ENCODE measurements around the gene PLTP.
"Not testable (repeated sequence)": the region's sequence is repeated elsewhere in the genome, so short reads cannot be mapped to it uniquely, and the experiment has no call there.

PLTP gene

DNA sequence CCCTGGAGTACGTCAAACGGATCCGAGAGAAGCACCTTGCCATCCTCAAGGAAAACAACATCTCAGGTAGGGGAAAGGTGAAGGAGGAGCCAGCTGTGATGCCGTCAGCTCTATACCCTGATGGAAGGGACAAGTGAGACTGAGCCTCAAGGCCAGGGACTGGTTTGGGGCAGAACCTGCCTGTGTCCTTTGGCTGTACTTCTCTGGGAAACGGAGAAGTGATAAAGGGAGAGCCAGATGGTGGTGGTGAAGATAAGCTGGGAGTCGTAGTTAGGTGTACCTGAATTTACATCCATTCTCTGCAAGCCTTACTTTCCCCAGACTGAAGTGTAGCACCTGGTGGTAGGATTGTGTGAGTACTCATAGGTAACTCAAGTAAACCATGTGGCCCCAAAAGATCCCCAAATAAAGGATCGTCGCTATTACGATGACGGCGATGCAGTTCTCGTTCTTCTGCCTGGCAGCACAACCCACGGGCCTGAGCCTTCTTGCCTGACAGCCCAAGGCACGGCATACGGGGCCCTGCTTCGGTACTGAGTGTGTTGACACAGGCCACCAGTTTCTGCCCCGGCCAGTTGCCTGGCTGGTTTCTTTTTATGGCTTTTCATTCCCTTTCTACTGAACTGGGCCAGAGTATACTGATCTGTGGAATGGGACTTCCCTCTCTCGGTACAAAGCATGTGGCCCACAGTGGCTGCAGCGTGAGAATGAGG lies 33.2 kb upstream of the PLTP start:
- no peak for DNase-seq (ENCODE audit: low read depth)

GRCh38 chr20:45944151-45944964 lies 32.4 kb upstream of the PLTP start:
- no peak for DNase-seq (ENCODE audit: low read depth)

DNA sequence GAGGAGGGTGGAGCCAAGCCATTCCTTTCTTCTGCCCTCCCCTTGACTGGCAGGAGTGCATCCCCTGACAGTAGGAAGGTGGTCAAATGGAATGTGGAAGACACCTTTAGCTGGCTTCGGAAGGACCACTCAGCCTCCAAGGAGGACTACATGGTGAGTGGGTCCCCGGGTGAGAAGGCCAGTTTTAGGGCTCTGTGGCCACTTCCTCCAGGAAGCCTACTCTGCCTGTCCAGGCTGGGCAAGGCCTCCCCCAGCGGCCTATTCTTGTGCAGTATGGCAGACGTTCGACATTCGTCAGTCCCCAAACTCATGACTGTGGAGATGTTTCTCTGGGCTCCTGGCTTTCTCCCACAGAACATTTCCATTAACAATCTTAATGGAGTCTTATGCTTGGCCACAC lies 31.7 kb upstream of the PLTP start:
- no peak for DNase-seq (ENCODE audit: low read depth)

DNA sequence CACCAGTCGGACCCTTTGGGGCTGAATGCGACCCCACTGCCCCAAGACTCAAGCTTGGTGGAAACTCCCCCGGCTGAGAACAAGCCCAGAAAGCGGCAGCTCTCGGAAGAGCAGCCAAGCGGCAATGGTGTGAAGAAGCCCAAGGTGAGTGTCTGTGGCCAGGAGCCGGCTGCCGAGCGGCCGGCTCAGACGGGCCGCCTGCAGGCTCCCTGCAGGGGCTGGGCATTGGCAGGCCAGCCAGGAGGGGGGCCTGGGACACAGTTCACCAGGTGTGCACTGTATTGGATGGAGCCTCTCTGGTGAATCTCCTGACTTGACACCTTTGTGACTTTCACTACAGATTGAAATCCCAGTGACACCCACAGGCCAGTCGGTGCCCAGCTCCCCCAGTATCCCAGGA lies 28.5 kb upstream of the PLTP start:
- DNase-seq (ENCODE audit: low read depth) = no peak

GRCh38 chr20:45940053-45940452 lies 28.1 kb upstream of the PLTP start:
- DNase-seq (ENCODE audit: low read depth) = no peak

DNA sequence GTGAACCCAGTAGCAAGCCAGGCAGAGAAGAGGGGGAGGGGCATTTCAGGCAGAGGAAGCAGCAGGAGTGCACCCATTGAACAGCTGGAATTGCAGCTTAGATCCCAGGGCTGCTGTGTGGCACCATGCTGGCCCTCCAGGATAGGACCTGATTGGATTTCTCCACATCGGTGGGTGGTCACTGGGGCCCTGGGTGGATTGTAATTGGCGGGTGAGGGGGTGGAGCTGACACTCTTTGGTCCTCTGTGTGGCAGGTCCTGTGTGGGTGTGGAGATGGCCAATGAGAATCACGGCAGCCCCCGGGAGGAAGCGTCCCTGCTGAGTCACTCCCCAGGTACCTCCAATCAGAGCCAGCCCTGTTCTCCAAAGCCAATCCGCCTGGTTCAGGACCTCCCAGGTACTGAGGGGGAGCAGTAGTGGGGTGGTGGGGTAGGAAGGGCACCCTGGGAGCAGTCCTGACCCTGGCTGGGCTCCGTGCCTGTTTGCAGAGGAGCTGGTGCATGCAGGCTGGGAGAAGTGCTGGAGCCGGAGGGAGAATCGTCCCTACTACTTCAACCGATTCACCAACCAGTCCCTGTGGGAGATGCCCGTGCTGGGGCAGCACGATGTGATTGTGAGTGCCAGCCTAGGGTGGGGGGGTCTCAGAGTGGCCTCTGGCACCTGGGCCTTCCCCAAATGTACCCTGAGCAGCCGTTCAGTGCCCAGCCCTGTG lies 26.9 kb upstream of the PLTP start:
- no peak for DNase-seq (ENCODE audit: low read depth)

DNA sequence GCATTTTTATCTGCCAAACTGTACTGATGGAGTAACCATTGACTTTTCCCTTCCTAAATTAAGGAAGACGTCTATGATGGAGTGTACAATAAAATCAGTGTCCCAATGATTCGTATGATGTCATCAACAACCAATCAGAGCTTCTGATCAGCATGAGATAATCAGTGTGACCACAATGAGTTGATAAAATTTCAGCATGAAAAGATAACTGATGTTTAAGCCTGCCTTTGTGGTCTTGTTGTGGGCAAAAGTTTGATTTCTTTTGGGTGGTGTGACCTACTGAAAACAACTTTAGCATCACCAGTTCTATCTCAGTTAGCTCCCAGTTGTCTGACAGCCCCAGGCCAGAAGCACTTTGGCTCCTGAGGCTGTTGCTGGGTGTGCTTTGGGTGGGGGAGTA lies 25.8 kb upstream of the PLTP start:
- DNase-seq (ENCODE audit: low read depth) = no peak

DNA sequence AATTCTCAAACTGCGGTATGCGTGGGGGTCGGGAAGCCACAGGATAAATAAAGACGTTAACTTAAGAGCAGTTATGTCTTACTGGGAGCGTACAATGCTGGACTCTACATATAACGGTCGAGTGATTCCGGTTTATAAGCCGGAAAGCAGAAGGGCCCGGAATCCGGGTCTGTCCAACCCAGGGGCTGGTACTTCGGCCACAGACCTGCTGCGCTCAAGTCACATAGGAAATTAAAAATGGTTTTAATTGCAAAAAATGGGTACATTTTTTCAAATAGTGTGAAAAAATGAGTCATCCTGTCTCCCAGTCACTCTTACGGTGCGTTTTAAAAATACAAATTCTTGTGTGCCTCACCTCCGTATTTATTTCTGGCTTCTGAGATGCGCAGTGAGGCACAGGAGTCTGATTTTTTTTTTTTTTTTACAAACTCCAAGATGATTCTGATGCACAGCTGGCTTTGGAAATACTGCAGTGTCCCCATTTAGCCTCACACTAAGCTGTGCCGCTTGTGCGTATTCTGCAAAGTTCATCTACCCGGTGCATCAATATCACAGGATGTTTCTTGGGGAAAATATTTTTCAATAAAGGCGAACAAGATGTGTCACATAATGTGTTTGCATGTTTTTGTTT lies 23.6 kb upstream of the PLTP start:
- no peak for DNase-seq (ENCODE audit: low read depth)

- DNase-seq (ENCODE audit: low read depth) = peak; percentile 96
These were observed 22.8 kb upstream of the PLTP start, which contains the start of gene PCIF1 for GRCh38 chr20:45934586-45935415. Gene PCIF1, plus strand, starts transcription at chr20:45934683. Its CDS starts 4,317 bp downstream, at chr20:45939000.

GRCh38 chr20:45934046-45934585 lies 22.2 kb upstream of the PLTP start:
- DNase-seq (ENCODE audit: low read depth) = no peak

DNA sequence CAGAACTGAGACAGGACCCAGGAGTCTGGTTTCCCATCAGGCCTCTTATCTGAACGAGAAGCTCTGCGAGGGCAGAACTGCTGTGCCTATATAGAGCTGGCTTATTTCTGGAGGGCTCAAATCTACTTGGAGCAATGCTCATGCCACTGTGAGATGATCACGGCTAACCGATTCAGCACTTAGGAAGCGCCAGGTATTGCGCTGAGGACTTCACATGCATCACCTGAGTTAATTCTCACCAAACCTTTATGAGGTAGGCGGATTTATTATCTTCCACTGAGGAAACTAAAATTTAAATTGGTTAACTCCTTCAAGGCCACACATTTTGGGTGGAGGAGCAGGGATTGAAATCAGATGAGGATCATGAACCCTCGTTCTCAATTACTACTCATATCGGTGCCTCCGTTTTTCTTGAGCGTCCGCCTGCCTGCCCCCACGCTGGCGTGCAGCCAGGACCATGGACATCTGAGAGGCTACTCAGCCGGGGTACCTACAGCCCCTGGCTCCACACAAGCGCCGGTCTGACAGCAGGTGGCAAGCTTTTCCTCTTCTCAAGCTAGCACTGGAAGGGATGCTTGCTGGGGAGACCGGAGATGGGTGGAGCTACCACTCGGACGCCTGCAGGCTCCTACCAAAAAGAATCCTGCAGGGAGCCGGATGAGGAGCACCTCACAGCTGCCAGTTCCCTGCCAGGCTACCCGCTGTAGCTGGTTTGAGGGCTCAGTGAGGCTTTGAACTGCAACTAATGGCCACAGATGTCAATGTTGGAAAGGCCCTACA lies 21.5 kb upstream of the PLTP start:
- peak; percentile 26 for DNase-seq (ENCODE audit: low read depth)

DNA sequence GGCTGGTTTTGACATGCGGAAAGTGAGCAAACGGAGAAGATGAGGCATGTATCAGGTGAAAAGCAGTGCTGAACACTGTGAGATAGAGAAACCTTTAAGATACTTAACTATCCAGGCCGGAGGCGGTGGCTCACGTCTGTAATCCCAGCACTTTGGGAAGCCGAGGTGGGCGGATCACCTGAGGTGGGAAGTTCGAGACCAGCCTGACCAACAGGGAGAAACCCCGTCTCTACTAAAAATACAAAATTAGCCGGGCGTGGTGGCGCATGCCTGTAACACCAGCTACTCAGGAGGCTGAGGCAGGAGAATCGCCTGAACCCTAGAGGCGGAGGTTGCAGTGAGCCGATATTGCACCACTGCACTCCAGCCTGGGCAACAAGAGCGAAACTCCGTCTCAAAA lies 19.7 kb upstream of the PLTP start:
- DNase-seq (ENCODE audit: low read depth) = not testable (repeated sequence)

GRCh38 chr20:45927071-45927878 lies 15.3 kb upstream of the PLTP start:
- no peak for DNase-seq (ENCODE audit: low read depth)

GRCh38 chr20:45926731-45927070 lies 14.7 kb upstream of the PLTP start:
- no peak for DNase-seq (ENCODE audit: low read depth)

GRCh38 chr20:45925821-45926506 lies 14.0 kb upstream of the PLTP start:
- DNase-seq (ENCODE audit: low read depth) = no peak

- no peak for DNase-seq (ENCODE audit: low read depth)
These were observed 12.7 kb upstream of the PLTP start for GRCh38 chr20:45924391-45925261.

- DNase-seq (ENCODE audit: low read depth) = no peak
These were observed 9.6 kb upstream of the PLTP start for GRCh38 chr20:45921337-45922189.
